ENCODE results near the gene TIMMDC1. TPM values are rescaled to one million over a fixed set of nuclear protein-coding genes. Genes with fewer than 3 reads are reported as not detected.

The TIMMDC1 gene
- total RNA-seq, 2 donors from 2014 or later: 54.9 to 79.2 TPM

DNA sequence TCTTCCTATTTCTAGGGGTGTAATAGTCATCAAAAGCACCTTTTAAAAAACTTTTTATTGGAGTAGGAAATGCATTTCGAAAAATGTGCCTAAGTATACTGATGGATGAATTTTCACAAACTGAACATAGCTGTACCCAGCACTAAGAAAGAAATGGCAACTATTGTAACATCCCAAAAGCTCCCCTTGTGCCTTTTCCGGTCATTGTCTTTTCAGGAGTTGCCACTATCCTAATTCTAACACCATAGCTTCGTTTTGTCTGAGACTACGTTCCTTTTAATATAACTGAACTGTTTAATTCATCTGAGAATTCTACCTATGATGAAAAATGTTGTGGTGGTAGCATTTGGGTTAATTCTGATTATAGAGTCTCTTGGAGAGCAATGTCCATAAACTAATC is 1.9 kb downstream of the TIMMDC1 start:
- DNase-seq (ENCODE audit: low spot score in 2 of 2) (no peak), ATAC-seq (no peak)
- no peaks in the 10 kb centered on the region for H3K9me3 Mint-ChIP-seq
- no peak overlapping the region for H3K27ac Mint-ChIP-seq
- H3K36me3 Mint-ChIP-seq: peaks cover 9 to 16% of the 10 kb centered on the region in 2 donors

DNA sequence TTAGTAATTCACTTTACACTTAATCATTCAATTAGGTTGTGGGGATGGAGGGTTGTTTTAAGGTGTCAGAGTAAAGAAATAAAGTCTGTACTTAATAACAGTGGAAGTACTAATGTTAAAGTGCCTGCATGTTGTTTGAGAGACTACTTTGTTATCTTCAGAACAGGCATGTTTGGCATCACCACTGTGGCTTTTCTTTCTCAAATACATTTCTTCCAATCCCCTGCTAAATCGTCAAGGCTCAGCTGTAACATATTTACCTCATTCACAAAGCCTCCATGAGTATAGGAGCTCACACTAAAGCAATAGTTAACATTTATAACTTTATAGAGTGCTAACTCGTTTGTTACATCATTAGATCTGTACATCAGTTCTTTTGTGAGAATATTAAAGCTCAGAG is 2.6 kb downstream of the TIMMDC1 start:
- no peak for ATAC-seq
- no peak overlapping the region for H3K27ac Mint-ChIP-seq
- no peaks in the 10 kb centered on the region for H3K9me3 Mint-ChIP-seq
- peaks cover 9 to 19% of the 10 kb centered on the region in 2 donors for H3K36me3 Mint-ChIP-seq
- DNase-seq (ENCODE audit: low spot score in 2 of 2): no peak

DNA sequence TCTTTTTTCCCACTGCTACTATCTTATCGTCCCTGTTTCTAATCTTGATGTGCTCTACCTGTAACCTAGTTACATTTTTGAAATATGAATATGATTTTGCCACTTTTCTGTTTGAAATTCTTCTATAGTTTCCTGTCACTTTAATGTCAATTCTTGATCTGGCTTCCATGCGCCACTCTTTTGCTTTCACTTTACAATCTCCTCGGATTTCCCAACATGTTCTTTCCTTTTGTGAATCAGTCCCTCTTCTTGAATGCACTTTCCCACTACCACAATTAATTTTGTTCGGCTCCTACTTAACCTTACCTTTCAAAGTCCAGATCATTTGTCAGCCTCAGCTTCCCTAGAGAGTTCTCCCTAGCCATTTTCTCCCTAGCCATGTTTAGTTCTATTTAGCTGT is 8.3 kb downstream of the TIMMDC1 start:
- peaks cover 13 to 35% of the 10 kb centered on the region in 2 donors for H3K36me3 Mint-ChIP-seq
- H3K9me3 Mint-ChIP-seq: no peaks in the 10 kb centered on the region
- H3K27ac Mint-ChIP-seq: peak overlapping the region; percentile 19 to 52
- DNase-seq (ENCODE audit: low spot score in 2 of 2) (no peak), ATAC-seq (no peak)

DNA sequence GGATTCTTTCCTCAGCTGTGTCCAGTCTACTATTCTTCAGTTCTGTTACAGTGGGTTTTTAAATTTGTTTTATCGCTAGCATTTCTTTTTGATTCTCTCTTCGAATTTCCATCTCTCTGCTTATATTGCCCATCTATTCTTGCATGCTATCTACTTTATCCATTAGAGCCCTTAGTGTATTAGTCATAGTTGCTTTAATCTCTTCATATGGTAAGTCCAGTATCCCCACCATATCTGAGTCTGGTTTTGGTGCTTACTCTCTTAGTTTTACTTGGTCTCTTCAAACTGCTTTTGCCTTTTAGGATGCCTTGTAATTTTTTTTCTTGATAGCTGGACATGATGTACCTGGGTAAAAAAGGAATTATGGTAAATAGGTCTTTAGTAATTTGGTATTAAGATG is 9.1 kb downstream of the TIMMDC1 start:
- no peak for ATAC-seq
- no peaks in the 10 kb centered on the region for H3K9me3 Mint-ChIP-seq
- peak overlapping the region; percentile 52 to 77 for H3K27ac Mint-ChIP-seq
- DNase-seq (ENCODE audit: low spot score in 2 of 2): no peak
- peaks cover 13 to 35% of the 10 kb centered on the region in 2 donors for H3K36me3 Mint-ChIP-seq

DNA sequence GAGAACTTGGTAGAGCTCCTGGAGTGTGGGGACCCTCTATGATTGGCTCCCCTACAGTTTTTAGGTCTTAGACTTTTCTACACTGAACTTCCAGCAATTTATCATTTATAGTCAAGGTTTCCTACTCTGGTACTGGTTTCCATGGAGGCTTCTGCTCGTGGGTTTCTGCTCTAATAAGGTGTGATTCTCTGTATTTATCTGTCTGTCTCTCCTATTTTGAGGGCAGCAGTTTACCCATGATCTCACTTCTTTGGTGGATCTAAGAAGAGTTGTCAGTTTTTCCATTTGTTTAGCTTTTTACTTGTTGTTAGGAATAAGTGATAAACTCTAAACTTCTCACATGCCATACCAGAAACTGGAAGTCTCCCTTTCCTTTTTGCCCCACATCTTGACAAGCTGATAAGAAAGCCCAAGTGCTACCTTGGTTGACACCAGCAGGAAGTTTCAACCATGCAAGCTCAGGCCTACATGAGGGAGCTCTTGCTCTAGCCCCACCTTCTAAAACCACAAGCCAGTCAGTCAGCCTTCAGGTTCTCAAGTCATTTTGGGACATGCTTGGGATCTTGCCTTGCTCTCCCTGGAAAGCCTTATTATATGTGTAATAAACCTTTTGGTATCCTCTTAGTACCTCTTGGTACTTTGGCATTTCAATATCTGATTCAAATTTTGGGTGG is 10.0 kb downstream of the TIMMDC1 start:
- H3K9me3 Mint-ChIP-seq: no peaks in the 10 kb centered on the region
- H3K36me3 Mint-ChIP-seq: peaks cover 19 to 42% of the 10 kb centered on the region in 2 donors
- peak overlapping the region; percentile 52 to 92 for H3K27ac Mint-ChIP-seq
- ATAC-seq (peak; percentile 79 to 87), DNase-seq (ENCODE audit: low spot score in 2 of 2) (no peak)

DNA sequence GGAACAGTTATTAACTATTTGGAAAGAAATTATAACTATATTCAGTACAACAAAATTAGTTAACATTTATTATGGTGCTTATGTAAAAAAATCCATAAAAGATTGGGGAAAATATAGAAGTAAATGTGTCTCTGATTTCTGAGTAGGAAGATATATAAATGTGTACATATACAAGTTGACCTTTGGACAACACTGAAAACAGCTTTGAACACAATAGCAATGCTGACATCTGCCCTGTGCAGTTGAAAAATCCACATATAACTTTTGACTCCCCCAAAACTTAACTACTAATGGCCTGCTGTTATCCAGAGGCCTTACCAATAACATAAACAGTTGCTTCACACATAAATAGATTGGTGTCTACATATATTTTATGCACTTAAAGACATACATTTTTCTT is 12.3 kb downstream of the TIMMDC1 start:
- Mint-ChIP-seq H3K27ac (no peak overlapping the region), H3K9me3 (no peaks in the 10 kb centered on the region), H3K36me3 (peaks cover 22 to 43% of the 10 kb centered on the region in 2 donors)
- no peak for ATAC-seq
- no peak for DNase-seq (ENCODE audit: low spot score in 2 of 2)

DNA sequence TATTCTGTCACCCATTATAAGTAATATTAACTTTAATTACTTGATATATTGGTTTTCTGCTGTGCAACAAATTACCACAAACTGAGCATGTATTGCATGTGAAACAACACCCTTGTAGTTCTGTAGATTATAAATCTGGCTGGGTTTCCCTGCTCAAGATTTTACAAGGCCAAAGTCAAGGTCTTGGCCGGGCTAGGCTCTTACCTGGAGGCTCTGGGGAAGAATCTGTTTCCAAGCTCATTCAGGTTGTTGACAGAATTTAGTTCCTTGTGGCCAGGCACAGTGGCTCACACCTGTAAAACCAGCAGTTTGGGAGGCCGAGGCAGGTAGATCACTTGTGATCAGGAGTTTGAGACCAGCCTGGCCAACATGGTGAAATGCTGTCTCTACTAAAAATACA is 16.3 kb downstream of the TIMMDC1 start:
- DNase-seq (ENCODE audit: low spot score in 2 of 2) (no peak), ATAC-seq (no peak)
- H3K27ac Mint-ChIP-seq: no peak overlapping the region
- H3K36me3 Mint-ChIP-seq: peaks cover 26 to 49% of the 10 kb centered on the region in 2 donors
- peaks cover 0 to 2% of the 10 kb centered on the region in 2 donors for H3K9me3 Mint-ChIP-seq

DNA sequence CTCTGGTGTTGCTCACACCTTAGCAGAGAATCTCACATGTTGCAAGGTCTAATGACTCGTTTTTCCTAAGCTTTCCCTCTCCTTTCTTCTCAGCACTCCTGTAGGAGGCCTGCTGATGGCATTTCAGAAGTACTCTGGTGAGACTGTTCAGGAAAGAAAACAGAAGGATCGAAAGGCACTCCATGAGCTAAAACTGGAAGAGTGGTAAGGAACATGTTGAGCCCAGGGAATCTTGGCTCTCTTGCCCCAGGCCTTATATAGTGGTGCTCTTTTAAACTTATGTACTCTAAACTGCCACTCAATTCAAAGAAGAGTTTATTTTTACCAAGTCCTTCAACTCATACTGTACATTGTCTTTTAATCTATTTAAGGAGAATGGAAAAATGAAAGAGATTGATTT is 18.8 kb downstream of the TIMMDC1 start:
- peaks cover 3 to 7% of the 10 kb centered on the region in 2 donors for H3K9me3 Mint-ChIP-seq
- H3K36me3 Mint-ChIP-seq: peaks cover 40 to 65% of the 10 kb centered on the region in 2 donors
- ATAC-seq (no peak), DNase-seq (ENCODE audit: low spot score in 2 of 2) (no peak)
- no peak overlapping the region for H3K27ac Mint-ChIP-seq

DNA sequence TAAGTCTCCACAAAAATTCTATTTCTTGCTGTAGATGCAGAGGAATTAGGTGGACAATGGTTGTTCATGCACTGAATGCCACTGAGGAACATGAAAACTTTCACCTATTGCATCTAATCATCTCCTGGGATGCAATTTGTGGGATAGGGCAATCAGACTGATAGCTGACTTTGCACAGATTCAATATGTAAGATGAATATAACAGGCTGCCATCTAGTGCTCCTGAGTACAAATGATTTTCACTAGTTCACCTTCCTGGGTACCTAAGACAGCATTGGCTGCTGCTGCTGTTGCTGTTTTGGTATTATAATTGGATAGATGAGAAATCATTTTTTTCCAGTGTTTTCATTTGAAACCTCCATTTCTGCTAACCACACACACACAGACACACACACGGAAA is 19.7 kb downstream of the TIMMDC1 start:
- H3K36me3 Mint-ChIP-seq: peaks cover 37 to 61% of the 10 kb centered on the region in 2 donors
- peaks cover 3 to 7% of the 10 kb centered on the region in 2 donors for H3K9me3 Mint-ChIP-seq
- no peak for DNase-seq (ENCODE audit: low spot score in 2 of 2)
- no peak for ATAC-seq
- no peak overlapping the region for H3K27ac Mint-ChIP-seq

DNA sequence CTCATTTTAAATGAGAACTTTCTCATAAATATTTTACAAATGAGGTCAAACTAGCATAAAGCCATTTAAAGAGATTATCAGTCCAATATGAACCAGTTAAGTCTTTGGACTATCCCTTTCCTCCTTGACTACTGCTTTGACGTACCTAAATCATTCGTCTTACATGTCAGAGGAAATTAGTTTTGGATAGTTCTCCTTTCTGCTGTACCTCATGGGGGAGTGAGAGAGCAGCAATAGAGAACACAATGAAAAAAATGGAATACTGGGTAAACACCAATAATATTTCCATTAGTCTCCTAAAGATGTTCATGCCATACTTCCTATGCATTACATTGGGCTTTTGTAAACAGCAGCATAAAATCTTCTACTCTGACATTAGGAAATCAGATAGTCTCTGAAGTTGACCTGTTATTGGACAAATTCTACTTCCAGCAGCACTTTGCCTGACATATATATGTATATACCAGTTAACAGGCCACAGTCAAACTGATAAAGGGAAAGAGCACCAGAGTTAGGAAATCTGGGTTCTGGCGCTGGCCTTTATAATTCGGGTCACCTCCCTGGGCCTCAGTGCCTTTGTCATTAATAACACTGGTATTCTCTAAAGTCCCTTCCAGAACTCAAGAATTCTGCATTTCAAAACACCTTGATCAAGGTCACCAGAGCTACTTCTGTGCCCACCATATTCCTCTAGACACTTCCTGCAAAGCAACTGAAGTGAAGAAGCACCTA is 26.8 kb downstream of the TIMMDC1 start:
- peaks cover 10 to 12% of the 10 kb centered on the region in 2 donors for H3K36me3 Mint-ChIP-seq
- no peak for ATAC-seq
- H3K27ac Mint-ChIP-seq: no peak overlapping the region
- peaks cover 0 to 5% of the 10 kb centered on the region in 2 donors for H3K9me3 Mint-ChIP-seq
- DNase-seq (ENCODE audit: low spot score in 2 of 2): no peak

DNA sequence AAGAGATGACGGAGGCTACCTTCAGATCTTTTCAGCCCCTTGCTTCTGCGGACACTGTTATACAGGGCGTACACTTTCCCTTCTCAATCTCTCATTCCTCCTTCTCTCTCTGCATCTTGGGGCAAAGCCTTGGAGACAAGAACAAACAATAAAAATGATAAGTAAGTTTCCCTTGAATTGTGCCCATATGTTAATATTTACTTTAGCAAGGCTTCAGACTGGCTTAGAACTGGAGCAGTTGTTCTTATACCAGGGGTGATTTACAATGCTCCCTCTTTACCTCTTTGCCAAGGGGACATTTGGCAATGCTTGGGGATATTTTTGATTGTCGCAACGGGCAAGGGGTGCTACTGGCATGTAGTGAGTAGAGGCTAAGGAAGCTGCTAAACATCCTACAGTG is 29.4 kb downstream of the TIMMDC1 start:
- Mint-ChIP-seq H3K27ac (no peak overlapping the region), H3K36me3 (no peaks in the 10 kb centered on the region), H3K9me3 (peaks cover 0 to 4% of the 10 kb centered on the region in 2 donors)
- no peak for DNase-seq (ENCODE audit: low spot score in 2 of 2)
- no peak for ATAC-seq

DNA sequence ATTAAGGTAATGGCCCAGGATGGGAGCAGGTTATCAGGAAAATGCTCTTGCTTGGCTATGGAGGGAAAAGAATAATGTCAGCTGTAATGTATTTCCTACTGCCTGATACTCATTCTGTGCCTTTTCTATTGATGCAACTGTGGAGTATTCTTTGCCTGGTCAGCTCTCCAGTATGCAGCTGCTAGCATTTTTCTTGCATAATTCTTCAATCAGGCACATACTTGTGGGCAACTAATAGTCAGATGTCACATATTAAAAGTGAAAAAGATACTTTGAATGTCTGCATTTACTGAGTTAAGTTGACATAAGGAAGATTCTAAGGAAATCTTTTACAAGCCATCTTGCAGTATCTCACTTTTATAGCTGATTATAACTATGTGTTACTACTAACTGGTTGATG is 31.5 kb downstream of the TIMMDC1 start:
- Mint-ChIP-seq H3K36me3 (no peaks in the 10 kb centered on the region), H3K27ac (no peak overlapping the region), H3K9me3 (peaks cover 0 to 4% of the 10 kb centered on the region in 2 donors)
- ATAC-seq (no peak), DNase-seq (ENCODE audit: low spot score in 2 of 2) (no peak)

DNA sequence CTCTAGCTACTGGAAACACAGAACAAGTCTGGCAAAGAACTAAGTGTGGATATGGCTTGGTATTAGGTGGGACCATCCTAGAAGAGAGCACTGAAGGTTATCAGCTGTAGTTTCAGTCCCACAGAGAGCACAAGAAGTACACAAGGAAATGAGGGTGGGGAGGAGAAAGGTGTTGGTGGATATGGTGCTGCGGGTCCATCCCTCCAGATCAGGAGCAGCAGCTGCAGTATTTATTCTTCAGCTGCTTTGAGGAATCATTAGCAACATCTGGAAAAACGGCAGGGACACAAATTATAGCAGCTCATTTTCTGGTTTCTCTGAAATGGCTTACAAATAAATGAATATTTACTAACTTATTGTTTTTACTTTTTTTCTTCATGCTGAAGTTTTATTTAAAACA is 32.1 kb downstream of the TIMMDC1 start:
- no peak overlapping the region for H3K27ac Mint-ChIP-seq
- H3K36me3 Mint-ChIP-seq: no peaks in the 10 kb centered on the region
- DNase-seq (ENCODE audit: low spot score in 2 of 2): no peak

DNA sequence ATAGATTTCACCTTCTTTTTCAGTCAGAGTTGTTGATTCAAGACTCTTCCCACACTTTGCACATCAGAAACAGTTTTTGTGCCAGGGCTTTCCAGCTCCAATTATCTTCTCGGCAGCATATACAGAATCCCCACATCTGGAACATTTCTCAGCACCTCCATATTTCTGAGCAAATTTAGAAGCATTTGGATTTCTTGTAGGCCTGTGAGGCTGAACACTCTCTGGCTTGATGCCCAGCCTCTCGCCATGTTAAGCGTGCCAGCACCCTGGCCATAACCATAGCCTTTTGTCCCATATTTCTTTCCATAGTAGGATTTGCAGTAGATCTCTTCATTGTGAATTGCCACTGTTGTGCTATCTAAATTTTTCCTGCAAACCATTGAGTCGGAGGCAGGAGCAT is 32.8 kb downstream of the TIMMDC1 start:
- no peaks in the 10 kb centered on the region for H3K36me3 Mint-ChIP-seq
- DNase-seq (ENCODE audit: low spot score in 2 of 2) (no peak), ATAC-seq (no peak)
- H3K27ac Mint-ChIP-seq: no peak overlapping the region
- peaks cover 0 to 4% of the 10 kb centered on the region in 2 donors for H3K9me3 Mint-ChIP-seq

More for the DNA sequence above, 32.1 kb downstream of the TIMMDC1 start:
- no peak for ATAC-seq
- H3K9me3 Mint-ChIP-seq: peaks cover 0 to 4% of the 10 kb centered on the region in 2 donors

DNA sequence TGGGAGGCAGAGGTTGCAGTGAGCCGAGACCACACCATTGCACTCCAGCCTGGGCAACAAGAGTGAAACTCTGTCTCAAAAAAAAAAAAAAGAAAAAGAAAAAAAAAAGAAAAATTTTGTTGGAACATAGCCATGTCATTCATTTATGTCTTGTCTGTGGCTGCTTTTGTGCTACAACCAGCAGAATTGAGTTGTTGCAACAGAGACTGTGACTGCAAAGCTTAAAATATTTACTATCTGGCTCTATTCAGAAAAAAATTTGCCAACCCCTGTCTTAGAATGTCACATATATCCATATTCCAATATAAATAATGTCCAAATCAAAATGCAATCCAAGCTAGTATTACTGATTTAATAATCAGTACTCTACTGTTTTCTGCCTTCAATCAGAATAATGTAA is 35.9 kb downstream of the TIMMDC1 start:
- no peak overlapping the region for H3K27ac Mint-ChIP-seq
- DNase-seq (ENCODE audit: low spot score in 2 of 2) (no peak), ATAC-seq (no peak)
- H3K9me3 Mint-ChIP-seq: no peaks in the 10 kb centered on the region
- H3K36me3 Mint-ChIP-seq: no peaks in the 10 kb centered on the region

DNA sequence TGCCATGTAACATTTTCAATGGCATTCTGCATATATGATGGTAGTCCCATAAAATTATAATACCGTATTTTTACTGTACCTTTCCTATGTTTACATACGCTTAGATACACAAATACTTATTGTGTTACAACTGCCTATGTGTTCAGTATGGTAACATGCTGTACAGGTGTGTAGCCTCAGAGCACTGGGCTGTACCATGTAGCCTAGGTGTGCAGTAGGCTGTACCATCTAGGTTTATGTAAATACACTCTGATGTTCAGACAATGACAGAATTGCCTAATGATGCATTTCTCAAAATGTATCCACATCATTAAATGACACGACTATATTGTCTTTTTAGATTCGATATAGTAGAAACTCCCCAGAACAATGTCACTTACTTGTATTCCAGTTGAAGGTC is 38.4 kb downstream of the TIMMDC1 start:
- DNase-seq (ENCODE audit: low spot score in 2 of 2) (no peak), ATAC-seq (no peak)
- Mint-ChIP-seq H3K27ac (no peak overlapping the region), H3K9me3 (no peaks in the 10 kb centered on the region), H3K36me3 (no peaks in the 10 kb centered on the region)

DNA sequence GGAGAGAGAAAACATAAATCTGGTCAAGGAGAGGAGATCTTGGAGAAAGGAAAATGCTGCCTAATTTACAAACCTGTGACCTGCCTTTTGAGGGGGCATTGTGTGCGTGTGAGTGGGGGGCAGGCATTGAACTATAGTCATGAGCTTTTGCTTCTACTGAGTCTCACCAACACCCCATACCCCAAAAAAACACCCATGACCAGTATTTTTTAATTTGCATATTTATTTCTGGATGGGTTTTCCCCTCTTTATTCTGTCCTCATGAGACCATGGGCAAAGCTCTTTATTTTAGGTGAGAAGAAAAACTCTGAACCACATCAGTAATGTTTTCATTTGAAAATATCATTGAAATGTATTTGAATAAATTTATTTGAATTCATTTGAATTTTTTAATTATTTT is 40.4 kb downstream of the TIMMDC1 start:
- no peak overlapping the region for H3K27ac Mint-ChIP-seq
- ATAC-seq: no peak
- no peaks in the 10 kb centered on the region for H3K36me3 Mint-ChIP-seq
- no peaks in the 10 kb centered on the region for H3K9me3 Mint-ChIP-seq
- no peak for DNase-seq (ENCODE audit: low spot score in 2 of 2)

DNA sequence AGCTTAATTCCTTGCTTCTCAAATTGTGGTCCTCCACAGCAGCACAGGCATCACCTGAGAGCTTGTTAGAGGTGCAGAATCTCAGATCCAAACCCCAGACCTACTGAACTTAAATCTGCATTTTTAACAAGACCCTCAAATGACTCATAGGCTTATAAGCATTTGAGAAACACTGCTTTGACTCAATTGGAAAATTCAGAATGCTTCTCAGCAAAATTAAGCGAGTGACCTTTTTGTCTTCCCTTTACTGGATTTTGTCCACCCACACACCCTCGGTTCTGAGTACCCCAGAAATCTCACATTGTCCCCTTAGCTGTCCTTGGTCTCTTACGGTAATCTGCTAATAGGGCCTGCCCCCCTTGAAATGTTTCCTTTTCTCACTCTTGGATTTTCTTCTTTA is 43.2 kb downstream of the TIMMDC1 start:
- ATAC-seq (no peak), DNase-seq (ENCODE audit: low spot score in 2 of 2) (no peak)
- no peak overlapping the region for H3K27ac Mint-ChIP-seq
- no peaks in the 10 kb centered on the region for H3K36me3 Mint-ChIP-seq
- H3K9me3 Mint-ChIP-seq: no peaks in the 10 kb centered on the region

Measured in activated naive CD4-positive, alpha-beta T cell treated with anti-CD3 and anti-CD28 coated beads, Interleukin-2, amount 50 U/mL, for 72 hours (primary cell).